Ureter (tissue), 1 donor: ENCODE measurements around the gene PABPN1. TPM values are rescaled to one million over a fixed set of nuclear protein-coding genes. Genes with fewer than 3 reads are reported as not detected.

ENCODE experiments used
- DNase-seq: peaks from one replicate; pipeline ENCODE4 v3.0.0-alpha.2; 2020; ENCODE audit warnings: low spot score
- total RNA-seq: library from RNA; stranded (reverse); gene quantifications from one replicate; pipeline ENCODE4 v1.2.4, GENCODE V29; 2023
- donor health status: DM: yes; HTN: yes; CAD: no.

PABPN1 gene
- total RNA-seq, 1 donor from 2014 or later = 178 TPM

- no peak for DNase-seq
Observed at GRCh38 chr14:23358042-23358441, 36.8 kb downstream of the PABPN1 start.

DNA sequence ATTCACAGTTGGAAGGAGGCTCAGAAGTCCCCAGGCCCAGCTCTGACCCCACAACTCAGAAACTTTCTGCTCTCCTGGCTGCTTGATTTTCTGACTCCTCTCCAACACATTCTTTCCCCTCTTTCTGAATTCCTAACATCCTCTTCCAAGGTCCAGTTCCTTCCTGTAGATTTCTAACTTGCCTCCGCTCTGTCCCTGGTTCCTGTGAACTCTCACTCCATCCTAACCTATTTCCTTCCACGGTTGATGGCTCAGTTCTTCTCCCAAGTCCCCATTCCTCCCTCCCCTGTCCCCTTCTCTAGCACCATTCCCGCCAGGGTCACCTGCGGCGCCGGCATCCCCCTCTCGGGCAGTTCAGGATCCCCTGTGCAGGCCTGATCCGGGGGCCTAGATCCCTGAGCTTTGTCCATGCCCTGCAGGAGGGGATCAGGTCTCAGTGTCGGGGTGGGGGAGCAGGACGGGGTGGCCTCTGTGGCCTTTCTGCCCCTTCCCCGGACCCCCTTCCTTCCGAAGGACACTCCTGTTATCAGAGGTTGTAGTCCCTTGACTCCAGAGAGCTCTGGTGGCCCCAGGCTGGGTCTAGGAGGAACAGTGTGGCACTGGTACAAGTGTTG is 37.4 kb downstream of the PABPN1 start:
- no peak for DNase-seq

GRCh38 chr14:23359167-23359626 is 37.9 kb downstream of the PABPN1 start:
- no peak for DNase-seq

DNA sequence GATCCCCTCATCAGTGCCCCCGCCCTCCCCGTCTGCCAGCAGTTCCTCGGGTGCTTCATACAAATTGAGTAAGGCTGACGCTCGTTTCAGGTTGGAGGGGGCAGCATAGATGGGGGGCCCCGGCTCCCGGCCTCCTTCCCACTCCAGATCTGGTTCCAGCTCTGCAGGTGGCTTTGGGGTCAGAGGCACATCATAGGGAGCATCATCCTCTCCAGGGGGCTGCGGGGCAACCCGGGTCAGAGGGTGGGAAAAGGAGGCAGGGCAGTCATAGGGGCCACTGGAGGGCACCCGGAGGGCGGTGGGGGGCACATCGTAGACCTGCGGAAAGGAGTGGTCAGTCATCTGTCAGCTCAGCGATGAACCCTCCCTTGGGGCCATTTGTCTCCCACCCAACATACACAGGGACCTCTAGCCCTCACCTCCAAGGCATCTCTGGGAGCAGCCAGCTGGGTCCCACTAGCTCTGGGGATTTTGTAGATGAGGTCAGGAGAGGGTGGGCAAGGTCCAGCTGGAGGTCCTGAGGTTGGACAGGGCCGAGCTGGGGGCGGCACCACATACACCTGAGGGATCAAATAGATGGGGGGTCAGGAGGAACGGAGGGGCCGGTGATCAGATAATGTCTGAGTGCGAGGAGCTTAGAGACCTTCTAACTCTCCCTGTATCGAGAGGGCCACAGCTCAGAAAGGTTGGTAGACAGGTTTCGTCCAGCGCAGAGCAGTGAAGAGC is 38.6 kb downstream of the PABPN1 start:
- DNase-seq = no peak

- no peak for DNase-seq
Observed at GRCh38 chr14:23360496-23360895, 39.2 kb downstream of the PABPN1 start.

DNA sequence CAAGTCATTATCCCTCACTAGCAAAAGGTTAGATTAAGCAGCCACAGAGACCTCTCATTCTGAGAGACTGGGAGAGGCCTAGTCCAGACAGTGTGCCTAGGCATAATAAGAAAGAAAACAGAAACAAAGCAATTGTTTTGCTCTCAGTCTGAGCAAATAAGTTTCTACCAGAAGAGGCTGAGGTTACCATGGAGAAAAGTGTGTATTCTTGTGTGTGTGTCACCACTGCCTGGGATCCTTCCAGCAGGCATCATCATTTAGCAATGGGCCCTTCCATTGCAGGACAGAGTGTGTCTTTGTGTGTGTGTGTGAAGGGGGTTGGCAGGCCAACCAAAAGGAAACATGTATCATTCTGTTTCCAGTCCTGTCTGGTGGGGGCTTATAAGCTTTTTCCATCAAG is 40.1 kb downstream of the PABPN1 start:
- no peak for DNase-seq

DNA sequence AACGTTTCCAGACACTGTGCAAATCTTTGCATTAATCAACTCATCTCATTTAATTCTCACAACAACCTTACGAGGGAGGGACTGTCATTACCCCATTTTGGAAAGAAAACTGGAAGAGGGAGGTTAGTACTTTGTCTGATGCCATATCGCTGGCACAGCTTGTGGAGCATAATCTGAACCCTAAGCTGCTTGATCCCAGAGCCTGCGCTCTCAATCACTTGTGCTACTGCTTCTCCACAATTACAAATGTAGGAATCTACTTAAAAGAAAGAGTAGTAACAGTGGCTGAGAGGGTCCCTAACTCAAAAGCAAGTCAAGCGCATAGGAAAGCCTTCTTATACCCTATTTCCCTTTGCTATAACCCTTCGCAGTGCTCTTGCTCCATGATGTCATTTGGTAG is 40.5 kb downstream of the PABPN1 start:
- DNase-seq = no peak

DNA sequence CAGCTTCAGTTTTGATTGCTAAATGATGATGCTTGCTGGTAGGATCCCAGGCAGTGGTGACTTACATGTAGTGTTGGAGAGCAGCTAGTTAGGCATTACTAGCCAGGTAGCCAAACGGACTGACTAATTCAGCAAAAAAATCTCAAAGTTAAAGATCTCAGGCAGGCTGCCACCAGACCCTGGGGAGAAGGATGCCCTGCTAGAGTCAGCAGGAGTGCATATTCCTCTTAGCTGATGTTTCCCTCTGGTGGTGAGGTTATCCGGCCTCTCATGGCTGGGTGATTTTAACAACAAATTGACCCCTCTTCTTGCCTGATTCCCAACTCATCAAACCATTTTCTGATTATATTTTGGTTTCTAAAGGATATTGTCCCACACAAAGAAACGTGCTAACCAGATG is 40.9 kb downstream of the PABPN1 start:
- no peak for DNase-seq

GRCh38 chr14:23364164-23365035 is 43.1 kb downstream of the PABPN1 start:
- DNase-seq = peak; percentile 63

DNA sequence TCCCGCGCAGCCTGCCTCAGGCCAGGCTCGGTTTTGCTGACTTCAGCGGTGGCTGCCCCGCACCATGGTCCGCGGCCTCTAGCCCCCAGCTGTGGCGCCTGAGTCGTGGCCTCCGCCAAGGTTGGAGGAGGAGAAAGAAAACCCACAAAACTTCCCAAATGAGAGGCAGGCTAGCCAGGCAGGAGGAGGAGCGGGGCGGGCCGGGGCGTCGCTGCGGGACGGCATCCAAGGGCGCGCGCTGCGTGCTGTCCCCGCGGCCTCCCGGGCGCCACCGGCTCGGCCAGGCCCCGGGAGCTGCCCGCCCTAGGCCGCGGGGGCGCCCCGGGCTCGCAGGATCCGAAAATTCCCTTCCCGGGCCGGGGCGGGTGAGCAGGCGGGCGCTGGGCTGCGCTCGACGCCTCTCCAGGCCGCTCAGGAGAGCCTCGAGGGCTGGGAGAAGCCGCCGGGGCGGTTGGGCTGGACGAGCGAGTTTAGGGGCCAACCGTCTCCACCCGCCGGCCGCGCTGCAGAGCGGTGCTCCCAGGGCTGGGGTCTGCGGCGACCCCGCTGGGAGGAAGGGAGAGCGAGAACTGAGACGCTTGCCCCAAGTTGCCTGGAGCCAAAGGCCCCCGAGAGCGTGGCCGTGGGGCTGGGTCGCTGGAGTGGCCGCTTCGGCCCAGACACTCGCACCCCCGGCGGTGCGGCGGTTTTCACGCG is 43.9 kb downstream of the PABPN1 start, which contains the start of gene EFS:
TSS of gene EFS (minus strand) at position 137 of the 696 bp plus-strand sequence. CDS start 147 bp downstream, outside the sequence.
- peak; percentile 70 for DNase-seq

DNA sequence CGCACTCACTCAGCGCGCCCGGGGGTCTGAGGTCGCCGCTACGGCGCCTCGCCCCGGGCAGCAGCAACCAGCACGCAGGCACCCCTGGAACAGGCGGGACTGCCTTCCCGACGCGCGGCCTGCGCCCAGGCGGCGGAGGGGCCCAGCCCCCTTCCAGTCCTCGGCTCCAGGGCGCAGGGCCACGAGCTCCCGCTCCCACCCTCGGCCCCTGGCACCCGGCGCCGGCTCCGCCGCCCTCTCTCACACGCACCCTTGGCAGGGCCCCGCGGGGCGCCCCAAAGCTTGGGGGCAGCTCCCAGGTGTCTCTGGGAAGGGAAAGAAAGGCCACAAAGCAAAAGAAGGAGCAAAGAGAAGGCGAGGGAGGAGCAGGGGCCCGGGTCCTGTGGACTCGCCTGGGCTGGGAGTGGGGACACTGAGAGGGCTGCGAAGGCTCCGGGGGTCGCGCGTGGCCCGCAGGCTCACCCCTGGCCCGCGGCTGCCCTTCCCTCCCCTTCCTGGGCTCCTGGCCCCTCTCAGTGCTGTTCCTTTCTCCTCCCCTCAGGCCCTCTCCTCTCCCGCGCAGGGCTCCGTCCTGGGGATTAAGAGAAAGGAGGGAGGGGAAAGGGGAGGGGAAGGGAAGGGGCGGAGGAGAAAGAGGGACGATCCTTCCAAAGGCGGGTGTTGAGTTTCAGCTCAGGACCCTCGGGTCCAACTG is 44.6 kb downstream of the PABPN1 start:
- peak; percentile 82 for DNase-seq

DNA sequence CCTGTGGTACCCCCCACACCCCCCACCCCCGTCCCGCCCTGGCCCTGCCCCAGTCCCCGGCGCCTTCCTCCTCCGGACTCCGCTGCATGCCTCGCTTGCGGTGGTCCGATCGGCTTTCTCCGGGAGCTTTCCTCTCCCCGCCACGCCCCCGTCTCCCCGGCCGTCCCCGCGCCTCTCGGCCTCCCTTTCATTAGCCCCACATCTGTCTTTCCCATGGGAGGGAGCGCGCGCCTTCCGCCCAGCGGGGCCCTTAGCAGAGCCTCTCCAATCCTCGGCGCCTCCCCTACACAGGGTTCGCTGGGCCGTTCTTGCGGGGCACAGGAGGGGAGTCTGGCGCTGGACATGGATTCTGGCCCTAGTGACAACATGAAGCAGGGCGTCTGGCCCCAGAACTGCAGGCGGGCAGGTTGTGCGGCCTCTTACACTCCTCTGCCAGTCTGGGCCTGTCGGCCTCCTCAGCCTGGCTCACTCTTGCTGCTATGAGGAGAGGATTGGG is 45.2 kb downstream of the PABPN1 start:
- DNase-seq = peak; percentile 74

DNA sequence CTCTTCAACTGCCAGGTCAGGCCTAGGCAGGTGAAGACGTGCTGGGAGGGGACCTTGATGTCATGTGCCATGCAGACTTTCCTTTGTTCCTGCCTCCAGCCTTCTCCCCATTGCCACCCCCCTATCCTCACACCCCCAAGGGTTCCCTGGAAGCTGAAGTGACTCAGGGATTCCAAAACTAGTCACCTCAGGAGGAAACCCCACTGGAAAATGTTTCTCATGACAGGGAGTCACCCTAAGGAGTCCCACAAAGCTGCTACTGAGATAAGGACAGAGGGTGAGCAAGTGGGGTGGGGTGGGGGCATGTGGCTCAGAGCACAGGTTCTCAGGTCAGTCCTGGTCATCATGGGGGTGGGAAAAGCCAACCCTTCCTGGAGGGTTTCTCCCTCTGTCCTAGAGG is 49.0 kb downstream of the PABPN1 start:
- DNase-seq = no peak

- no peak for DNase-seq
Observed at GRCh38 chr14:23371865-23372264, 50.6 kb downstream of the PABPN1 start.

GRCh38 chr14:23372509-23372908 is 51.3 kb downstream of the PABPN1 start, which contains the start of gene IL25:
Gene IL25, plus strand, starts transcription at chr14:23372809.
- DNase-seq = no peak

DNA sequence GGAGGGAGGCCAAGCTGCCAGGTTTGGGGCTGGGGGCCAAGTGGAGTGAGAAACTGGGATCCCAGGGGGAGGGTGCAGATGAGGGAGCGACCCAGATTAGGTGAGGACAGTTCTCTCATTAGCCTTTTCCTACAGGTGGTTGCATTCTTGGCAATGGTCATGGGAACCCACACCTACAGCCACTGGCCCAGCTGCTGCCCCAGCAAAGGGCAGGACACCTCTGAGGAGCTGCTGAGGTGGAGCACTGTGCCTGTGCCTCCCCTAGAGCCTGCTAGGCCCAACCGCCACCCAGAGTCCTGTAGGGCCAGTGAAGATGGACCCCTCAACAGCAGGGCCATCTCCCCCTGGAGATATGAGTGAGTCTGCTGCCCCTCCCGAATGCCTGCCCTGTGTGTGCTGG is 51.8 kb downstream of the PABPN1 start:
- DNase-seq = no peak

Other genes starting within 250 kb of the PABPN1 start
- 229 TPM for gene ACIN1, start 226.3 kb upstream of the PABPN1 start, total RNA-seq
- 40.2 TPM for gene C14orf119, start 226.0 kb upstream of the PABPN1 start, total RNA-seq
- not detected for gene CIROP, start 216.5 kb upstream of the PABPN1 start, total RNA-seq
- not detected for gene CEBPE, start 202.2 kb upstream of the PABPN1 start, total RNA-seq
- 58.5 TPM for gene SLC7A8, start 137.8 kb upstream of the PABPN1 start, total RNA-seq
- gene RNF212B, start 83.5 kb upstream of the PABPN1 start, total RNA-seq = not detected
- gene HOMEZ, start 35.3 kb upstream of the PABPN1 start, total RNA-seq = 32.7 TPM
- 28.2 TPM for gene PPP1R3E, start 18.6 kb upstream of the PABPN1 start, total RNA-seq
- gene BCL2L2, start 14.6 kb upstream of the PABPN1 start, total RNA-seq = 51.1 TPM
- 35.3 TPM for gene SLC22A17, start 31.4 kb downstream of the PABPN1 start, total RNA-seq
- gene EFS, start 43.7 kb downstream of the PABPN1 start, total RNA-seq = 25.7 TPM
- gene IL25, start 51.4 kb downstream of the PABPN1 start, total RNA-seq = not detected
- gene CMTM5, start 55.6 kb downstream of the PABPN1 start, total RNA-seq = 1.1 TPM
- gene MYH6, start 86.8 kb downstream of the PABPN1 start, total RNA-seq = not detected
- 2.1 TPM for gene MYH7, start 114.2 kb downstream of the PABPN1 start, total RNA-seq
- 39.9 TPM for gene NGDN, start 148.2 kb downstream of the PABPN1 start, total RNA-seq
- 2.8 TPM for gene ZFHX2, start 230.3 kb downstream of the PABPN1 start, total RNA-seq
- 20.2 TPM for gene THTPA, start 234.8 kb downstream of the PABPN1 start, total RNA-seq
- gene AP1G2, start 246.3 kb downstream of the PABPN1 start, total RNA-seq = 248 TPM